Transverse colon (tissue), 4 donors: ENCODE measurements around the gene PTPRN2.
"Not testable (repeated sequence)": the region's sequence is repeated elsewhere in the genome, so short reads cannot be mapped to it uniquely, and the experiment has no call there.

Experiments used
- POLR2AphosphoS5 ChIP-seq, 3 donors: sonication (generic); formaldehyde crosslinking; IDR thresholded peaks; one replicate each; pipeline ENCODE4 v1.6.1; 2016; ENCODE audit warnings: antibody characterized with exemption in 3 of 3
- TF ChIP-seq, protein P1 (sequence below), 5 experiments: fragments of 200-600 bp in 3 of 5; fragments of 450-650 bp in 2 of 5; sonication (generic) in 3 of 5; IDR thresholded peaks; 1 replicate in 2 of 5; 2 replicates in 3 of 5; pipeline ENCODE4 v1.5.1; 2016 to 2017; ENCODE audit warnings: antibody characterized with exemption in 5 of 5, inconsistent platforms in 3 of 5, mild to moderate bottlenecking in 2 of 5, moderate library complexity in 1 of 5

DNA sequence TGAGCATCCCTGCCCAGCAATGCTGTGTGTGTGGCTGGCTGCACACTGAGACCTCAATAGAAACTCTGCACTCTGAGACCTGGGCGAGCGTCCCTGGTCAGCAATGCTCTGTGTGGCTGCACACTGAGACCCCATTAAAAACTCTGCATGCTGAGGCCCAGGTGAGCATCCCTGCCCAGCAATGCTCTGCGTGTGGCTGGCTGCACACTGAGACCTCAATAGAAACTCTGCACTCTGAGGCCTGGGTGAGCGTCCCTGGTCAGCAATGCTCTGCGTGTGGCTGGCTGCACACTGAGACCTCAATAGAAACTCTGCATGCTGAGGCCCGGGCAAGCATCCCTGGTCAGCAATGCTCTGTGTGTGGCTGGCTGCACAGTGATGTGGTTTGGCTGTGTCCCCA lies 553.7 kb downstream of the PTPRN2 start:
- TF ChIP-seq, protein P1, sequence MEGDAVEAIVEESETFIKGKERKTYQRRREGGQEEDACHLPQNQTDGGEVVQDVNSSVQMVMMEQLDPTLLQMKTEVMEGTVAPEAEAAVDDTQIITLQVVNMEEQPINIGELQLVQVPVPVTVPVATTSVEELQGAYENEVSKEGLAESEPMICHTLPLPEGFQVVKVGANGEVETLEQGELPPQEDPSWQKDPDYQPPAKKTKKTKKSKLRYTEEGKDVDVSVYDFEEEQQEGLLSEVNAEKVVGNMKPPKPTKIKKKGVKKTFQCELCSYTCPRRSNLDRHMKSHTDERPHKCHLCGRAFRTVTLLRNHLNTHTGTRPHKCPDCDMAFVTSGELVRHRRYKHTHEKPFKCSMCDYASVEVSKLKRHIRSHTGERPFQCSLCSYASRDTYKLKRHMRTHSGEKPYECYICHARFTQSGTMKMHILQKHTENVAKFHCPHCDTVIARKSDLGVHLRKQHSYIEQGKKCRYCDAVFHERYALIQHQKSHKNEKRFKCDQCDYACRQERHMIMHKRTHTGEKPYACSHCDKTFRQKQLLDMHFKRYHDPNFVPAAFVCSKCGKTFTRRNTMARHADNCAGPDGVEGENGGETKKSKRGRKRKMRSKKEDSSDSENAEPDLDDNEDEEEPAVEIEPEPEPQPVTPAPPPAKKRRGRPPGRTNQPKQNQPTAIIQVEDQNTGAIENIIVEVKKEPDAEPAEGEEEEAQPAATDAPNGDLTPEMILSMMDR (IDR thresholded peaks at IDR 0.05) = not testable (repeated sequence)
- TF ChIP-seq POLR2AphosphoS5 (IDR thresholded peaks at IDR 0.05) = not testable (repeated sequence)
